ENCODE results near the gene GPR171.

GRCh38 chr3:151178208-151178845, 24.7 kb downstream of the GPR171 start:
- TF ChIP-seq CTCF (IDR thresholded peaks at IDR 0.05; ENCODE audit: low read length) (no peak), EZH2phosphoT487 (IDR thresholded peaks at IDR 0.05; ENCODE audit: low read length) (no peak)

Data from MM.1S (cell line).